ENCODE results near the gene COL21A1. TPM values are rescaled to one million over a fixed set of nuclear protein-coding genes. Genes with fewer than 3 reads are reported as not detected.

The COL21A1 gene
- total RNA-seq, 1 donor from 2014 or later = 24.5 TPM

GRCh38 chr6:56193846-56194245 lies 53.5 kb downstream of the COL21A1 start:
- intact Hi-C loops (cut with DNase I) = no loop called here

GRCh38 chr6:56188429-56188828 lies 59.0 kb downstream of the COL21A1 start:
- intact Hi-C loops (cut with DNase I) = no loop called here
- Histone ChIP-seq H3K9me3 (peaks cover 0 to 8% of the 10 kb centered on the region in 2 donors), H3K27me3 (no peaks in the 10 kb centered on the region), H3K27ac (peak overlapping the region; percentile 31 to 55), H3K4me3 (no peak overlapping the region), H3K4me1 (no peaks in the 10 kb centered on the region), H3K36me3 (no peaks in the 10 kb centered on the region)
- TF ChIP-seq CTCF (IDR thresholded peaks at IDR 0.05) = no peak
- DNase-seq (ENCODE audit: low spot score in 2 of 2) = no peak

More at GRCh38 chr6:56193846-56194245, 53.5 kb downstream of the COL21A1 start:
- Histone ChIP-seq H3K36me3 (no peaks in the 10 kb centered on the region), H3K27ac (peak overlapping the region in 1 of 2 donors; percentile 23), H3K4me3 (no peak overlapping the region), H3K9me3 (peaks cover 0 to 39% of the 10 kb centered on the region in 2 donors), H3K4me1 (no peaks in the 10 kb centered on the region), H3K27me3 (no peaks in the 10 kb centered on the region)
- DNase-seq (ENCODE audit: low spot score in 2 of 2) = no peak
- no peak for TF ChIP-seq CTCF (IDR thresholded peaks at IDR 0.05)

GRCh38 chr6:56187686-56188085 lies 59.7 kb downstream of the COL21A1 start:
- Histone ChIP-seq H3K27ac (peak overlapping the region; percentile 21 to 41), H3K4me1 (no peaks in the 10 kb centered on the region), H3K36me3 (no peaks in the 10 kb centered on the region), H3K9me3 (peaks cover 0 to 8% of the 10 kb centered on the region in 2 donors), H3K27me3 (no peaks in the 10 kb centered on the region), H3K4me3 (no peak overlapping the region)
- DNase-seq (ENCODE audit: low spot score in 2 of 2) = no peak
- intact Hi-C loops (cut with DNase I) = no loop called here
- TF ChIP-seq CTCF (IDR thresholded peaks at IDR 0.05) = no peak

- DNase-seq (ENCODE audit: low spot score in 2 of 2) = no peak
- intact Hi-C loops (cut with DNase I) = no loop called here
- H3K4me3 ChIP-seq = no peak overlapping the region
Observed at GRCh38 chr6:56176741-56177140, 70.6 kb downstream of the COL21A1 start.

DNA sequence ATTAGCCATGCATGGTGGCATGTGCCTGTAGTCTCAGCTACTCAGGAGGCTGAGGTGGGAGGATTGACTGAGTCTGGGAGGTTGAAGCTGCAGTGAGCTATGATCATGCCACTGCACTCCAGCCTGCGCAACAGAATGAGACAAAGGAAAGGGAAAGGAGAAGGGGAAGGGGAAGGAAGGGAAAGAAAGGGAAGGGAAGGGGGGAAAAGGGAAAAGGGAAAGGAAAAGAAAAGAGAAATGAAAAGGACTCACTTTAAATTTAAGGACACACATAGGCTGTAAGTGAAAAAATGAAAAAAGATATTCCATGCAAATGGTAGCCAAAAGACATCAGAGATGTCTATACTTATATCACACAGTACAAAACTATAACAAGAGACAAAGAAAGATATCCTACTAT lies 74.2 kb downstream of the COL21A1 start:
- Histone ChIP-seq H3K27me3 (no peaks in the 10 kb centered on the region), H3K4me3 (no peak overlapping the region), H3K4me1 (no peaks in the 10 kb centered on the region), H3K36me3 (peaks cover 0 to 16% of the 10 kb centered on the region in 2 donors), H3K9me3 (peaks cover 14 to 44% of the 10 kb centered on the region in 2 donors), H3K27ac (no peak overlapping the region)
- intact Hi-C loops (cut with DNase I) = no loop called here
- TF ChIP-seq CTCF (IDR thresholded peaks at IDR 0.05) = no peak
- DNase-seq (ENCODE audit: low spot score in 2 of 2) = no peak

More at GRCh38 chr6:56176741-56177140, 70.6 kb downstream of the COL21A1 start:
- H3K27ac ChIP-seq = no peak overlapping the region
- H3K27me3 ChIP-seq = no peaks in the 10 kb centered on the region
- TF ChIP-seq CTCF (IDR thresholded peaks at IDR 0.05) = no peak
- H3K36me3 ChIP-seq = peaks cover 0 to 5% of the 10 kb centered on the region in 2 donors
- H3K9me3 ChIP-seq = peaks cover 12 to 33% of the 10 kb centered on the region in 2 donors
- H3K4me1 ChIP-seq = peaks cover 0 to 5% of the 10 kb centered on the region in 2 donors

DNA sequence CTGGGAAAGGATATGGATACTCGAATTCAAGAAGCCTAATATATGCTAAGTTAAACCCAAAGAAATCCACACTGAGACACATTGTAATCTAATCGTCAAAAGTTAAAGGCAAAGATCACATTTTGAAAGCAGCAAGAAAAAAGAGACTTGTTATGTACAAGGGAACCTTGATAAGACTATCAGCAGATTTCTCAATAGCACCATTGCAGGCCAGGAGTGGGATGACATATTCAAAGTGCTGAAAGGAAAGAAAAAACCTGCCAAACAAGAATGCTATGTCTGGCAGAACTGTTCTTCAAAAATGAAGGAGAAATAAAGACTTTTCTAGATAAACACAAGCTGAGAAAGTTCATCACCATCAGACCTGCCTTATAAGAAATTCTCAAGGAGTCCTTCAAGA lies 75.2 kb downstream of the COL21A1 start:
- no peak for TF ChIP-seq CTCF (IDR thresholded peaks at IDR 0.05)
- H3K4me1 ChIP-seq = no peaks in the 10 kb centered on the region
- H3K9me3 ChIP-seq = peaks cover 14 to 44% of the 10 kb centered on the region in 2 donors
- H3K27ac ChIP-seq = no peak overlapping the region
- intact Hi-C loops (cut with DNase I) = no loop called here
- no peaks in the 10 kb centered on the region for H3K27me3 ChIP-seq
- H3K4me3 ChIP-seq = no peak overlapping the region
- peaks cover 0 to 16% of the 10 kb centered on the region in 2 donors for H3K36me3 ChIP-seq
- no peak for DNase-seq (ENCODE audit: low spot score in 2 of 2)
